Measurements from ENCODE around the gene PLAGL2. TPM values are rescaled to one million over a fixed set of nuclear protein-coding genes. Genes with fewer than 3 reads are reported as not detected.

PLAGL2 gene
- total and polyA plus RNA-seq, 2 of the 8 experiments (the other 6 are each of a cell fraction or from before 2014, with no cell fraction given): 20.6 to 25.4 TPM

DNA sequence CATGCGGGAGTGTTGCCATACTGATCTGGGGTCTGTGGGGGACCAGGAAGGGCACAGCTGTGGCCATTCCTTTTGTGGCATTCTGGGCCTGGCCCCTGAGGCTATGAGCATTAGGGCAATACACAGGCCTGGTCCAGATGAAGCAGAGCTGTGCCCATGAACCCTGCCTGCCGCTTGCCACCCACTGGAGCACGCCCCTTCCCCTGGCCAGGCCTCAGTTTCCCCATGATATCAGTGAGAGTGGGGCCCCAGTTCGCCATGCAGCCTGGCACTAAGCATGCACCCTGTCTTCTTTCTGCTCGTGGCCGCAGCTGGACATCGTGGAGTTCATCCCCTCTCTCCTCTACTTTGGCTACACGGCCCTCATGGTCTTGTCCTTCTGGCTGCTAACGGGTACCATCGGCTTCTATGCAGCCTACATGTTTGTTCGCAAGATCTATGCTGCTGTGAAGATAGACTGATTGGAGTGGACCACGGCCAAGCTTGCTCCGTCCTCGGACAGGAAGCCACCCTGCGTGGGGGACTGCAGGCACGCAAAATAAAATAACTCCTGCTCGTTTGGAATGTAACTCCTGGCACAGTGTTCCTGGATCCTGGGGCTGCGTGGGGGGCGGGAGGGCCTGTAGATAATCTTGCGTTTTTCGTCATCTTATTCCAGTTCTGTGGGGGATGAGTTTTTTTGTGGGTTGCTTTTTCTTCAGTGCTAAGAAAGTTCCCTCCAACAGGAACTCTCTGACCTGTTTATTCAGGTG is 42.4 kb downstream of the PLAGL2 start (continued):
- TF ChIP-seq, protein P1, sequence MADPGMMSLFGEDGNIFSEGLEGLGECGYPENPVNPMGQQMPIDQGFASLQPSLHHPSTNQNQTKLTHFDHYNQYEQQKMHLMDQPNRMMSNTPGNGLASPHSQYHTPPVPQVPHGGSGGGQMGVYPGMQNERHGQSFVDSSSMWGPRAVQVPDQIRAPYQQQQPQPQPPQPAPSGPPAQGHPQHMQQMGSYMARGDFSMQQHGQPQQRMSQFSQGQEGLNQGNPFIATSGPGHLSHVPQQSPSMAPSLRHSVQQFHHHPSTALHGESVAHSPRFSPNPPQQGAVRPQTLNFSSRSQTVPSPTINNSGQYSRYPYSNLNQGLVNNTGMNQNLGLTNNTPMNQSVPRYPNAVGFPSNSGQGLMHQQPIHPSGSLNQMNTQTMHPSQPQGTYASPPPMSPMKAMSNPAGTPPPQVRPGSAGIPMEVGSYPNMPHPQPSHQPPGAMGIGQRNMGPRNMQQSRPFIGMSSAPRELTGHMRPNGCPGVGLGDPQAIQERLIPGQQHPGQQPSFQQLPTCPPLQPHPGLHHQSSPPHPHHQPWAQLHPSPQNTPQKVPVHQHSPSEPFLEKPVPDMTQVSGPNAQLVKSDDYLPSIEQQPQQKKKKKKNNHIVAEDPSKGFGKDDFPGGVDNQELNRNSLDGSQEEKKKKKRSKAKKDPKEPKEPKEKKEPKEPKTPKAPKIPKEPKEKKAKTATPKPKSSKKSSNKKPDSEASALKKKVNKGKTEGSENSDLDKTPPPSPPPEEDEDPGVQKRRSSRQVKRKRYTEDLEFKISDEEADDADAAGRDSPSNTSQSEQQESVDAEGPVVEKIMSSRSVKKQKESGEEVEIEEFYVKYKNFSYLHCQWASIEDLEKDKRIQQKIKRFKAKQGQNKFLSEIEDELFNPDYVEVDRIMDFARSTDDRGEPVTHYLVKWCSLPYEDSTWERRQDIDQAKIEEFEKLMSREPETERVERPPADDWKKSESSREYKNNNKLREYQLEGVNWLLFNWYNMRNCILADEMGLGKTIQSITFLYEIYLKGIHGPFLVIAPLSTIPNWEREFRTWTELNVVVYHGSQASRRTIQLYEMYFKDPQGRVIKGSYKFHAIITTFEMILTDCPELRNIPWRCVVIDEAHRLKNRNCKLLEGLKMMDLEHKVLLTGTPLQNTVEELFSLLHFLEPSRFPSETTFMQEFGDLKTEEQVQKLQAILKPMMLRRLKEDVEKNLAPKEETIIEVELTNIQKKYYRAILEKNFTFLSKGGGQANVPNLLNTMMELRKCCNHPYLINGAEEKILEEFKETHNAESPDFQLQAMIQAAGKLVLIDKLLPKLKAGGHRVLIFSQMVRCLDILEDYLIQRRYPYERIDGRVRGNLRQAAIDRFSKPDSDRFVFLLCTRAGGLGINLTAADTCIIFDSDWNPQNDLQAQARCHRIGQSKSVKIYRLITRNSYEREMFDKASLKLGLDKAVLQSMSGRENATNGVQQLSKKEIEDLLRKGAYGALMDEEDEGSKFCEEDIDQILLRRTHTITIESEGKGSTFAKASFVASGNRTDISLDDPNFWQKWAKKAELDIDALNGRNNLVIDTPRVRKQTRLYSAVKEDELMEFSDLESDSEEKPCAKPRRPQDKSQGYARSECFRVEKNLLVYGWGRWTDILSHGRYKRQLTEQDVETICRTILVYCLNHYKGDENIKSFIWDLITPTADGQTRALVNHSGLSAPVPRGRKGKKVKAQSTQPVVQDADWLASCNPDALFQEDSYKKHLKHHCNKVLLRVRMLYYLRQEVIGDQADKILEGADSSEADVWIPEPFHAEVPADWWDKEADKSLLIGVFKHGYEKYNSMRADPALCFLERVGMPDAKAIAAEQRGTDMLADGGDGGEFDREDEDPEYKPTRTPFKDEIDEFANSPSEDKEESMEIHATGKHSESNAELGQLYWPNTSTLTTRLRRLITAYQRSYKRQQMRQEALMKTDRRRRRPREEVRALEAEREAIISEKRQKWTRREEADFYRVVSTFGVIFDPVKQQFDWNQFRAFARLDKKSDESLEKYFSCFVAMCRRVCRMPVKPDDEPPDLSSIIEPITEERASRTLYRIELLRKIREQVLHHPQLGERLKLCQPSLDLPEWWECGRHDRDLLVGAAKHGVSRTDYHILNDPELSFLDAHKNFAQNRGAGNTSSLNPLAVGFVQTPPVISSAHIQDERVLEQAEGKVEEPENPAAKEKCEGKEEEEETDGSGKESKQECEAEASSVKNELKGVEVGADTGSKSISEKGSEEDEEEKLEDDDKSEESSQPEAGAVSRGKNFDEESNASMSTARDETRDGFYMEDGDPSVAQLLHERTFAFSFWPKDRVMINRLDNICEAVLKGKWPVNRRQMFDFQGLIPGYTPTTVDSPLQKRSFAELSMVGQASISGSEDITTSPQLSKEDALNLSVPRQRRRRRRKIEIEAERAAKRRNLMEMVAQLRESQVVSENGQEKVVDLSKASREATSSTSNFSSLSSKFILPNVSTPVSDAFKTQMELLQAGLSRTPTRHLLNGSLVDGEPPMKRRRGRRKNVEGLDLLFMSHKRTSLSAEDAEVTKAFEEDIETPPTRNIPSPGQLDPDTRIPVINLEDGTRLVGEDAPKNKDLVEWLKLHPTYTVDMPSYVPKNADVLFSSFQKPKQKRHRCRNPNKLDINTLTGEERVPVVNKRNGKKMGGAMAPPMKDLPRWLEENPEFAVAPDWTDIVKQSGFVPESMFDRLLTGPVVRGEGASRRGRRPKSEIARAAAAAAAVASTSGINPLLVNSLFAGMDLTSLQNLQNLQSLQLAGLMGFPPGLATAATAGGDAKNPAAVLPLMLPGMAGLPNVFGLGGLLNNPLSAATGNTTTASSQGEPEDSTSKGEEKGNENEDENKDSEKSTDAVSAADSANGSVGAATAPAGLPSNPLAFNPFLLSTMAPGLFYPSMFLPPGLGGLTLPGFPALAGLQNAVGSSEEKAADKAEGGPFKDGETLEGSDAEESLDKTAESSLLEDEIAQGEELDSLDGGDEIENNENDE (IDR thresholded peaks at IDR 0.05; ENCODE audit: insufficient replicate concordance, low read length): no peak
- TF ChIP-seq RXRA (IDR thresholded peaks at IDR 0.05; ENCODE audit: insufficient read depth, low read depth, low read length) (no peak), CEBPB (IDR thresholded peaks at IDR 0.05; ENCODE audit: low read depth, low read length) (no peak), POLR2AphosphoS5 (IDR thresholded peaks at IDR 0.05; ENCODE audit: low read depth, low read length) (no peak), SP4 (IDR thresholded peaks at IDR 0.05; ENCODE audit: low read length) (no peak), TAF7 (optimal IDR thresholded peaks at IDR 0.05; ENCODE audit: borderline replicate concordance, low read depth, low read length) (no peak), RBBP5 (IDR thresholded peaks at IDR 0.05; ENCODE audit: borderline replicate concordance, low read depth, low read length) (no peak), SIRT6 (IDR thresholded peaks at IDR 0.05; ENCODE audit: low read length) (no peak)
- TF ChIP-seq, protein P2, sequence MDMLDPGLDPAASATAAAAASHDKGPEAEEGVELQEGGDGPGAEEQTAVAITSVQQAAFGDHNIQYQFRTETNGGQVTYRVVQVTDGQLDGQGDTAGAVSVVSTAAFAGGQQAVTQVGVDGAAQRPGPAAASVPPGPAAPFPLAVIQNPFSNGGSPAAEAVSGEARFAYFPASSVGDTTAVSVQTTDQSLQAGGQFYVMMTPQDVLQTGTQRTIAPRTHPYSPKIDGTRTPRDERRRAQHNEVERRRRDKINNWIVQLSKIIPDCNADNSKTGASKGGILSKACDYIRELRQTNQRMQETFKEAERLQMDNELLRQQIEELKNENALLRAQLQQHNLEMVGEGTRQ (IDR thresholded peaks at IDR 0.05; ENCODE audit: low read length): no peak
- TF ChIP-seq, protein P3, sequence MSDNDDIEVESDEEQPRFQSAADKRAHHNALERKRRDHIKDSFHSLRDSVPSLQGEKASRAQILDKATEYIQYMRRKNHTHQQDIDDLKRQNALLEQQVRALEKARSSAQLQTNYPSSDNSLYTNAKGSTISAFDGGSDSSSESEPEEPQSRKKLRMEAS (IDR thresholded peaks at IDR 0.05): no peak

Data from H1 (cell line).